ENCODE data around the gene POLK. TPM values are rescaled to one million over a fixed set of nuclear protein-coding genes. Genes with fewer than 3 reads are reported as not detected.

POLK gene
- total and polyA plus RNA-seq, 4 donors: 3.7 to 20.6 (median 9.8) TPM

- TF ChIP-seq, protein P1, sequence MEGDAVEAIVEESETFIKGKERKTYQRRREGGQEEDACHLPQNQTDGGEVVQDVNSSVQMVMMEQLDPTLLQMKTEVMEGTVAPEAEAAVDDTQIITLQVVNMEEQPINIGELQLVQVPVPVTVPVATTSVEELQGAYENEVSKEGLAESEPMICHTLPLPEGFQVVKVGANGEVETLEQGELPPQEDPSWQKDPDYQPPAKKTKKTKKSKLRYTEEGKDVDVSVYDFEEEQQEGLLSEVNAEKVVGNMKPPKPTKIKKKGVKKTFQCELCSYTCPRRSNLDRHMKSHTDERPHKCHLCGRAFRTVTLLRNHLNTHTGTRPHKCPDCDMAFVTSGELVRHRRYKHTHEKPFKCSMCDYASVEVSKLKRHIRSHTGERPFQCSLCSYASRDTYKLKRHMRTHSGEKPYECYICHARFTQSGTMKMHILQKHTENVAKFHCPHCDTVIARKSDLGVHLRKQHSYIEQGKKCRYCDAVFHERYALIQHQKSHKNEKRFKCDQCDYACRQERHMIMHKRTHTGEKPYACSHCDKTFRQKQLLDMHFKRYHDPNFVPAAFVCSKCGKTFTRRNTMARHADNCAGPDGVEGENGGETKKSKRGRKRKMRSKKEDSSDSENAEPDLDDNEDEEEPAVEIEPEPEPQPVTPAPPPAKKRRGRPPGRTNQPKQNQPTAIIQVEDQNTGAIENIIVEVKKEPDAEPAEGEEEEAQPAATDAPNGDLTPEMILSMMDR (IDR thresholded peaks at IDR 0.05; ENCODE audit: low read depth, low read length, missing input control): no peak
- TF ChIP-seq, protein P2, sequence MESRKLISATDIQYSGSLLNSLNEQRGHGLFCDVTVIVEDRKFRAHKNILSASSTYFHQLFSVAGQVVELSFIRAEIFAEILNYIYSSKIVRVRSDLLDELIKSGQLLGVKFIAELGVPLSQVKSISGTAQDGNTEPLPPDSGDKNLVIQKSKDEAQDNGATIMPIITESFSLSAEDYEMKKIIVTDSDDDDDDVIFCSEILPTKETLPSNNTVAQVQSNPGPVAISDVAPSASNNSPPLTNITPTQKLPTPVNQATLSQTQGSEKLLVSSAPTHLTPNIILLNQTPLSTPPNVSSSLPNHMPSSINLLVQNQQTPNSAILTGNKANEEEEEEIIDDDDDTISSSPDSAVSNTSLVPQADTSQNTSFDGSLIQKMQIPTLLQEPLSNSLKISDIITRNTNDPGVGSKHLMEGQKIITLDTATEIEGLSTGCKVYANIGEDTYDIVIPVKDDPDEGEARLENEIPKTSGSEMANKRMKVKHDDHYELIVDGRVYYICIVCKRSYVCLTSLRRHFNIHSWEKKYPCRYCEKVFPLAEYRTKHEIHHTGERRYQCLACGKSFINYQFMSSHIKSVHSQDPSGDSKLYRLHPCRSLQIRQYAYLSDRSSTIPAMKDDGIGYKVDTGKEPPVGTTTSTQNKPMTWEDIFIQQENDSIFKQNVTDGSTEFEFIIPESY (IDR thresholded peaks at IDR 0.05): no peak
- TF ChIP-seq JUND (IDR thresholded peaks at IDR 0.05) (no peak), RXRA (IDR thresholded peaks at IDR 0.05) (no peak)
Measured at GRCh38 chr5:75568202-75568601, 56.5 kb downstream of the POLK start (continued).

DNA sequence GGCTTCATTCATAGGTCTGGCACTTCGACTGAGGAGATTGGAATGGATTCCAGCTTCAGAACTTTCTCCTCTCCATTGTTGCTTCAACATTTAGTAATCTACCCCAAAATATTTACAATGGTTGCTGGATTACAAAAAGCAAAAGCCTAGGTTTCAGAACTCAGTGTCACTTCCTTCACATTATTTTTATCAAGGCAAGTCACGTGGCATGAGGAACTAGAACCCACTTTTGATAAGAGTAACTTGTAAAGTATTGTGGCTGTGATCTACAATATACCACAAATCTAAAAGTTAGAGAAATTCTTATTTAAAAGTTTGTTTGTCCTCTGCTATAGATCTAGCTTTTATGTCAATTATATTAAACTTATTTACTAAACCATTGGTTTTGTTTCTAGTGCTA is 59.9 kb downstream of the POLK start:
- H3K4me3 ChIP-seq (ENCODE audit: low read depth in 1 of 3, low read length in 3 of 3): no peak overlapping the region
- no peak overlapping the region for H3K9ac ChIP-seq (ENCODE audit: low read depth in 1 of 2, low read length in 2 of 2)
- no peak for DNase-seq (ENCODE audit: low spot score)
- H3K4me1 ChIP-seq (ENCODE audit: control insufficient read depth in 4 of 4, insufficient read depth in 4 of 4, low read length in 3 of 4): no peaks in the 10 kb centered on the region
- peaks cover 0 to 4% (median 0%) of the 10 kb centered on the region in 4 donors for H3K36me3 ChIP-seq (ENCODE audit: control insufficient read depth in 4 of 4, insufficient read depth in 3 of 4, low read depth in 1 of 4, low read length in 3 of 4)
- TF ChIP-seq TAF1 (conservative IDR thresholded peaks at IDR 0.05): no peak
- TF ChIP-seq RAD21 (IDR thresholded peaks at IDR 0.05): no peak
- TF ChIP-seq SP1 (IDR thresholded peaks at IDR 0.05): no peak
- no peak for TF ChIP-seq FOXA2 (IDR thresholded peaks at IDR 0.05)
- TF ChIP-seq, protein P3, sequence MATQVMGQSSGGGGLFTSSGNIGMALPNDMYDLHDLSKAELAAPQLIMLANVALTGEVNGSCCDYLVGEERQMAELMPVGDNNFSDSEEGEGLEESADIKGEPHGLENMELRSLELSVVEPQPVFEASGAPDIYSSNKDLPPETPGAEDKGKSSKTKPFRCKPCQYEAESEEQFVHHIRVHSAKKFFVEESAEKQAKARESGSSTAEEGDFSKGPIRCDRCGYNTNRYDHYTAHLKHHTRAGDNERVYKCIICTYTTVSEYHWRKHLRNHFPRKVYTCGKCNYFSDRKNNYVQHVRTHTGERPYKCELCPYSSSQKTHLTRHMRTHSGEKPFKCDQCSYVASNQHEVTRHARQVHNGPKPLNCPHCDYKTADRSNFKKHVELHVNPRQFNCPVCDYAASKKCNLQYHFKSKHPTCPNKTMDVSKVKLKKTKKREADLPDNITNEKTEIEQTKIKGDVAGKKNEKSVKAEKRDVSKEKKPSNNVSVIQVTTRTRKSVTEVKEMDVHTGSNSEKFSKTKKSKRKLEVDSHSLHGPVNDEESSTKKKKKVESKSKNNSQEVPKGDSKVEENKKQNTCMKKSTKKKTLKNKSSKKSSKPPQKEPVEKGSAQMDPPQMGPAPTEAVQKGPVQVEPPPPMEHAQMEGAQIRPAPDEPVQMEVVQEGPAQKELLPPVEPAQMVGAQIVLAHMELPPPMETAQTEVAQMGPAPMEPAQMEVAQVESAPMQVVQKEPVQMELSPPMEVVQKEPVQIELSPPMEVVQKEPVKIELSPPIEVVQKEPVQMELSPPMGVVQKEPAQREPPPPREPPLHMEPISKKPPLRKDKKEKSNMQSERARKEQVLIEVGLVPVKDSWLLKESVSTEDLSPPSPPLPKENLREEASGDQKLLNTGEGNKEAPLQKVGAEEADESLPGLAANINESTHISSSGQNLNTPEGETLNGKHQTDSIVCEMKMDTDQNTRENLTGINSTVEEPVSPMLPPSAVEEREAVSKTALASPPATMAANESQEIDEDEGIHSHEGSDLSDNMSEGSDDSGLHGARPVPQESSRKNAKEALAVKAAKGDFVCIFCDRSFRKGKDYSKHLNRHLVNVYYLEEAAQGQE (IDR thresholded peaks at IDR 0.05): no peak
- TF ChIP-seq EGR1 (IDR thresholded peaks at IDR 0.05; ENCODE audit: low read depth in 2 of 2): no peak
- no peak for TF ChIP-seq YY1 (IDR thresholded peaks at IDR 0.05)
- no peak for TF ChIP-seq HNF4A (conservative IDR thresholded peaks at IDR 0.05)
- no peak for TF ChIP-seq JUND (IDR thresholded peaks at IDR 0.05)
- no peak for TF ChIP-seq NR2F2 (IDR thresholded peaks at IDR 0.05)
- TF ChIP-seq, protein P1 (IDR thresholded peaks at IDR 0.05; ENCODE audit: low read depth, low read length, missing input control): no peak
- TF ChIP-seq FOXA1 (IDR thresholded peaks at IDR 0.05): no peak
- TF ChIP-seq GABPA (IDR thresholded peaks at IDR 0.05 in 1 of 2, conservative IDR thresholded peaks at IDR 0.05 in 1 of 2): no peak
- H3K27ac ChIP-seq (ENCODE audit: low read depth in 1 of 2, low read length in 2 of 2): no peak overlapping the region
- WGBS: 79% methylated on average over 2 of the region's 2 CpGs
- H3K27me3 ChIP-seq (ENCODE audit: control insufficient read depth in 4 of 4, insufficient read depth in 4 of 4, low read length in 3 of 4): no peaks in the 10 kb centered on the region
- H3K9me3 ChIP-seq (ENCODE audit: control insufficient read depth in 4 of 4, low read length in 3 of 4): no peaks in the 10 kb centered on the region
